ENCODE measurements around the gene INPP4B.

GRCh38 chr4:142361981-142362380 lies 484.1 kb downstream of the INPP4B start:
- no peak for TF ChIP-seq RCOR1 (IDR thresholded peaks at IDR 0.05; ENCODE audit: low read length)
- no peak for TF ChIP-seq MAX (IDR thresholded peaks at IDR 0.05; ENCODE audit: low read depth)
- no peak for TF ChIP-seq MEF2A (IDR thresholded peaks at IDR 0.05; ENCODE audit: borderline replicate concordance, low read depth)
- no peak for TF ChIP-seq CTCF (IDR thresholded peaks at IDR 0.05)
- TF ChIP-seq TAF1 (IDR thresholded peaks at IDR 0.05; ENCODE audit: borderline replicate concordance, low read depth, low read length), result no peak
- no peak for TF ChIP-seq RXRA (IDR thresholded peaks at IDR 0.05; ENCODE audit: borderline replicate concordance, low read depth)
- no peak for TF ChIP-seq EP300 (IDR thresholded peaks at IDR 0.05; ENCODE audit: borderline replicate concordance in 1 of 2, low read depth in 1 of 2, low read length in 1 of 2)
